ENCODE results near the gene OSBP2.
"Not testable (repeated sequence)": the region's sequence is repeated elsewhere in the genome, so short reads cannot be mapped to it uniquely, and the experiment has no call there.

OSBP2 gene

GRCh38 chr22:30773919-30774318 lies 79.2 kb downstream of the OSBP2 start:
- no peak for DNase-seq

GRCh38 chr22:30774566-30774965 lies 79.9 kb downstream of the OSBP2 start:
- no peak for DNase-seq

- DNase-seq = no peak
These were observed 81.8 kb downstream of the OSBP2 start for GRCh38 chr22:30776476-30776875.

- DNase-seq = not testable (repeated sequence)
These were observed 82.5 kb downstream of the OSBP2 start for GRCh38 chr22:30777146-30777545.

- no peak for DNase-seq
These were observed 82.9 kb downstream of the OSBP2 start for GRCh38 chr22:30777587-30777986.

GRCh38 chr22:30778261-30778660 lies 83.6 kb downstream of the OSBP2 start:
- no peak for DNase-seq

GRCh38 chr22:30780026-30780425 lies 85.4 kb downstream of the OSBP2 start:
- no peak for DNase-seq

- no peak for DNase-seq
These were observed 86.7 kb downstream of the OSBP2 start for GRCh38 chr22:30781271-30781875.

- no peak for DNase-seq
These were observed 87.9 kb downstream of the OSBP2 start for GRCh38 chr22:30782613-30783012.

GRCh38 chr22:30783021-30783420 lies 88.3 kb downstream of the OSBP2 start:
- no peak for DNase-seq

GRCh38 chr22:30785527-30785926 lies 90.9 kb downstream of the OSBP2 start:
- DNase-seq = no peak

GRCh38 chr22:30790366-30790765 lies 95.7 kb downstream of the OSBP2 start:
- DNase-seq = no peak

- DNase-seq = no peak
These were observed 97.8 kb downstream of the OSBP2 start for GRCh38 chr22:30792456-30792855.

- no peak for DNase-seq
These were observed 100.4 kb downstream of the OSBP2 start for GRCh38 chr22:30795118-30795517.

GRCh38 chr22:30801695-30802094 lies 107.0 kb downstream of the OSBP2 start:
- no peak for DNase-seq

- DNase-seq = peak; percentile 79
These were observed 107.8 kb downstream of the OSBP2 start for GRCh38 chr22:30802202-30803166.

- no peak for DNase-seq
These were observed 109.0 kb downstream of the OSBP2 start for GRCh38 chr22:30803679-30804078.

GRCh38 chr22:30804626-30805025 lies 110.0 kb downstream of the OSBP2 start:
- no peak for DNase-seq

GRCh38 chr22:30806391-30806861 lies 111.8 kb downstream of the OSBP2 start:
- no peak for DNase-seq

GRCh38 chr22:30809086-30809485 lies 114.4 kb downstream of the OSBP2 start:
- no peak for DNase-seq

- peak; percentile 5 for DNase-seq
These were observed 115.4 kb downstream of the OSBP2 start for GRCh38 chr22:30810105-30810504.

- DNase-seq = no peak
These were observed 119.3 kb downstream of the OSBP2 start for GRCh38 chr22:30813936-30814335.

GRCh38 chr22:30816413-30816812 lies 121.7 kb downstream of the OSBP2 start:
- no peak for DNase-seq

- DNase-seq = no peak
These were observed 126.7 kb downstream of the OSBP2 start for GRCh38 chr22:30821381-30821780.

Data from stimulated activated CD4-positive, alpha-beta T cell treated with anti-CD3 and anti-CD28 coated beads, Interleukin-1b, Interleukin-23, amount 100 ng/mL, for 48 hours (primary cell).